ENCODE results near the gene KATNB1.

- TF ChIP-seq, protein P1, sequence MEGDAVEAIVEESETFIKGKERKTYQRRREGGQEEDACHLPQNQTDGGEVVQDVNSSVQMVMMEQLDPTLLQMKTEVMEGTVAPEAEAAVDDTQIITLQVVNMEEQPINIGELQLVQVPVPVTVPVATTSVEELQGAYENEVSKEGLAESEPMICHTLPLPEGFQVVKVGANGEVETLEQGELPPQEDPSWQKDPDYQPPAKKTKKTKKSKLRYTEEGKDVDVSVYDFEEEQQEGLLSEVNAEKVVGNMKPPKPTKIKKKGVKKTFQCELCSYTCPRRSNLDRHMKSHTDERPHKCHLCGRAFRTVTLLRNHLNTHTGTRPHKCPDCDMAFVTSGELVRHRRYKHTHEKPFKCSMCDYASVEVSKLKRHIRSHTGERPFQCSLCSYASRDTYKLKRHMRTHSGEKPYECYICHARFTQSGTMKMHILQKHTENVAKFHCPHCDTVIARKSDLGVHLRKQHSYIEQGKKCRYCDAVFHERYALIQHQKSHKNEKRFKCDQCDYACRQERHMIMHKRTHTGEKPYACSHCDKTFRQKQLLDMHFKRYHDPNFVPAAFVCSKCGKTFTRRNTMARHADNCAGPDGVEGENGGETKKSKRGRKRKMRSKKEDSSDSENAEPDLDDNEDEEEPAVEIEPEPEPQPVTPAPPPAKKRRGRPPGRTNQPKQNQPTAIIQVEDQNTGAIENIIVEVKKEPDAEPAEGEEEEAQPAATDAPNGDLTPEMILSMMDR (IDR thresholded peaks at IDR 0.05), result no peak
- TF ChIP-seq POLR2AphosphoS5 (IDR thresholded peaks at IDR 0.05), result no peak
- TF ChIP-seq POLR2A (IDR thresholded peaks at IDR 0.05), result no peak
Measured at GRCh38 chr16:57765160-57765728, 29.7 kb downstream of the KATNB1 start.

All from breast epithelium (tissue), 3 donors.